Thymus (tissue), 11 donors: Measurements from ENCODE around the gene RAB36. TPM values are rescaled to one million over a fixed set of nuclear protein-coding genes. Genes with fewer than 3 reads are reported as not detected.

Source experiments
- DNase-seq, 9 donors: peaks; one replicate each; pipeline ENCODE4 v3.0.0-alpha.2; 2013; ENCODE audit warnings: low spot score in 9 of 9, low read depth in 6 of 9, missing footprints in 1 of 9
- H3K27ac ChIP-seq, 2 donors: one replicate each; pipeline ENCODE4 v1.5.1; 2013; ENCODE audit warnings: control low read depth in 1 of 2, low read depth in 1 of 2, low read length in 1 of 2, mild to moderate bottlenecking in 1 of 2, moderate library complexity in 1 of 2
- H3K27me3 ChIP-seq, 2 donors: one replicate each; pipeline ENCODE4 v1.5.1; 2013; ENCODE audit warnings: low read length in 1 of 2; ENCODE audit not compliant: control insufficient read depth in 2 of 2, insufficient read depth in 1 of 2
- H3K36me3 ChIP-seq, 2 donors: one replicate each; pipeline ENCODE4 v1.5.1; 2013; ENCODE audit warnings: low read length in 1 of 2, mild to moderate bottlenecking in 1 of 2, moderate library complexity in 1 of 2; ENCODE audit not compliant: control insufficient read depth in 2 of 2, insufficient read depth in 2 of 2
- H3K4me1 ChIP-seq, 2 donors: one replicate each; pipeline ENCODE4 v1.5.1; 2013; ENCODE audit warnings: low read length in 2 of 2; ENCODE audit not compliant: control insufficient read depth in 2 of 2, insufficient read depth in 2 of 2
- H3K4me3 ChIP-seq, 2 donors: one replicate each; pipeline ENCODE4 v1.5.1; 2013; ENCODE audit warnings: low read length in 2 of 2, control low read depth in 1 of 2, mild to moderate bottlenecking in 1 of 2
- H3K9me3 ChIP-seq, 2 donors: one replicate each; pipeline ENCODE4 v1.5.1; 2013; ENCODE audit warnings: low read length in 1 of 2, mild to moderate bottlenecking in 1 of 2; ENCODE audit not compliant: control insufficient read depth in 2 of 2, insufficient read depth in 1 of 2
- WGBS: extraction: QIAGEN DNeasy Blood & Tissue Kit; methylation state at CpG from one replicate; pipeline ENCODE4 v1.1.7; 2013; 5-methylcytosine and 5-hydroxymethylcytosine counted together
- polyA plus RNA-seq: library from polyadenylated mRNA; stranded (reverse); fragments of 200-250 nt; gene quantifications from one replicate; pipeline ENCODE4 v1.2.3, GENCODE V29; 2013
- total RNA-seq: library from RNA; stranded (reverse); fragments of 120-200 nt; gene quantifications from one replicate; pipeline ENCODE4 v1.2.4, GENCODE V29; 2013
- donor health status: healthy.

Gene RAB36
- total and polyA plus RNA-seq, 2 donors = 0.42 to 0.46 TPM

GRCh38 chr22:23143119-23143518 is 2.2 kb upstream of the RAB36 start:
- DNase-seq = no peak
- no peak overlapping the region for H3K4me3 ChIP-seq
- WGBS = 100% methylated on average over 1 of the region's 1 CpG
- peaks cover 33 to 52% of the 10 kb centered on the region in 2 donors for H3K4me1 ChIP-seq
- peaks cover 0 to 9% of the 10 kb centered on the region in 2 donors for H3K27me3 ChIP-seq
- H3K9me3 ChIP-seq = no peaks in the 10 kb centered on the region
- no peak overlapping the region for H3K27ac ChIP-seq
- H3K36me3 ChIP-seq = no peaks in the 10 kb centered on the region

- 92% methylated on average over 4 of the region's 4 CpGs for WGBS
- Histone ChIP-seq H3K4me1 (peaks cover 28 to 53% of the 10 kb centered on the region in 2 donors), H3K4me3 (no peak overlapping the region), H3K9me3 (no peaks in the 10 kb centered on the region), H3K27me3 (peaks cover 0 to 9% of the 10 kb centered on the region in 2 donors), H3K27ac (no peak overlapping the region), H3K36me3 (no peaks in the 10 kb centered on the region)
- DNase-seq = no peak
Measured at GRCh38 chr22:23144432-23144831, 845 bp upstream of the RAB36 start.

GRCh38 chr22:23145878-23146470 is 697 bp downstream of the RAB36 start:
- no peaks in the 10 kb centered on the region for H3K9me3 ChIP-seq
- no peak for DNase-seq
- H3K36me3 ChIP-seq = no peaks in the 10 kb centered on the region
- H3K4me3 ChIP-seq = peak overlapping the region in 1 of 2 donors; percentile 26
- H3K27me3 ChIP-seq = peaks cover 0 to 9% of the 10 kb centered on the region in 2 donors
- WGBS = 98% methylated on average over 2 of the region's 2 CpGs
- H3K4me1 ChIP-seq = peaks cover 28 to 51% of the 10 kb centered on the region in 2 donors
- H3K27ac ChIP-seq = no peak overlapping the region

GRCh38 chr22:23146478-23147205 is 1.4 kb downstream of the RAB36 start:
- no peak overlapping the region for H3K4me3 ChIP-seq
- no peak for DNase-seq
- H3K4me1 ChIP-seq = peaks cover 23 to 45% of the 10 kb centered on the region in 2 donors
- WGBS = 84% methylated on average over 8 of the region's 8 CpGs
- no peaks in the 10 kb centered on the region for H3K9me3 ChIP-seq
- H3K36me3 ChIP-seq = no peaks in the 10 kb centered on the region
- H3K27ac ChIP-seq = no peak overlapping the region
- peaks cover 0 to 9% of the 10 kb centered on the region in 2 donors for H3K27me3 ChIP-seq

GRCh38 chr22:23147617-23148387 is 2.5 kb downstream of the RAB36 start:
- peaks cover 13 to 40% of the 10 kb centered on the region in 2 donors for H3K4me1 ChIP-seq
- no peak for DNase-seq
- H3K27me3 ChIP-seq = peaks cover 0 to 9% of the 10 kb centered on the region in 2 donors
- H3K4me3 ChIP-seq = no peak overlapping the region
- H3K36me3 ChIP-seq = no peaks in the 10 kb centered on the region
- no peak overlapping the region for H3K27ac ChIP-seq
- 86% methylated on average over 6 of the region's 6 CpGs for WGBS
- no peaks in the 10 kb centered on the region for H3K9me3 ChIP-seq

- H3K4me1 ChIP-seq = peaks cover 6 to 47% of the 10 kb centered on the region in 2 donors
- peaks cover 0 to 9% of the 10 kb centered on the region in 2 donors for H3K27me3 ChIP-seq
- H3K36me3 ChIP-seq = no peaks in the 10 kb centered on the region
- no peak overlapping the region for H3K27ac ChIP-seq
- WGBS = 93% methylated on average over 15 of the region's 15 CpGs
- H3K9me3 ChIP-seq = no peaks in the 10 kb centered on the region
- H3K4me3 ChIP-seq = no peak overlapping the region
- DNase-seq = no peak
Measured at GRCh38 chr22:23149743-23150238, 4.5 kb downstream of the RAB36 start.

GRCh38 chr22:23150762-23151161 is 5.5 kb downstream of the RAB36 start:
- peaks cover 0 to 37% of the 10 kb centered on the region in 2 donors for H3K4me1 ChIP-seq
- WGBS = 98% methylated on average over 6 of the region's 6 CpGs
- H3K4me3 ChIP-seq = no peak overlapping the region
- H3K36me3 ChIP-seq = no peaks in the 10 kb centered on the region
- no peak for DNase-seq
- H3K27ac ChIP-seq = no peak overlapping the region
- H3K9me3 ChIP-seq = no peaks in the 10 kb centered on the region
- peaks cover 0 to 4% of the 10 kb centered on the region in 2 donors for H3K27me3 ChIP-seq

- Histone ChIP-seq H3K9me3 (no peaks in the 10 kb centered on the region), H3K27me3 (no peaks in the 10 kb centered on the region), H3K4me3 (no peak overlapping the region), H3K27ac (no peak overlapping the region), H3K4me1 (peaks cover 0 to 35% of the 10 kb centered on the region in 2 donors), H3K36me3 (no peaks in the 10 kb centered on the region)
- no peak for DNase-seq
- WGBS = 93% methylated on average over 16 of the region's 16 CpGs
Measured at GRCh38 chr22:23151827-23152226, 6.5 kb downstream of the RAB36 start.
